GM19395 (cell line): ENCODE measurements around the gene ESF1.
"Not testable (repeated sequence)": the region's sequence is repeated elsewhere in the genome, so short reads cannot be mapped to it uniquely, and the experiment has no call there.

ENCODE experiments used
- ATAC-seq: cut with Tn5 transposase; IDR thresholded peaks from one replicate; pipeline ENCODE4 v1.9.1; 2021; ENCODE audit warnings: mild to moderate bottlenecking, moderate library complexity; ENCODE audit not compliant: unreplicated experiment

Gene ESF1

GRCh38 chr20:13788167-13788834 is 3.6 kb upstream of the ESF1 start:
- peak; percentile 35 for ATAC-seq

GRCh38 chr20:13786143-13786828 is 1.6 kb upstream of the ESF1 start:
- no peak for ATAC-seq

GRCh38 chr20:13784271-13784892 is 337 bp downstream of the ESF1 start:
- ATAC-seq = peak; percentile 19

GRCh38 chr20:13783528-13783927 is 1.2 kb downstream of the ESF1 start:
- ATAC-seq = no peak

GRCh38 chr20:13778827-13779226 is 5.9 kb downstream of the ESF1 start:
- no peak for ATAC-seq

- no peak for ATAC-seq
These were observed 7.5 kb downstream of the ESF1 start for GRCh38 chr20:13777171-13777601.

GRCh38 chr20:13775867-13776266 is 8.9 kb downstream of the ESF1 start:
- ATAC-seq = no peak

GRCh38 chr20:13772529-13772928 is 12.2 kb downstream of the ESF1 start:
- ATAC-seq = no peak

GRCh38 chr20:13771853-13772453 is 12.8 kb downstream of the ESF1 start:
- peak; percentile 56 for ATAC-seq

GRCh38 chr20:13770141-13770540 is 14.6 kb downstream of the ESF1 start:
- no peak for ATAC-seq

- ATAC-seq = no peak
These were observed 18.8 kb downstream of the ESF1 start for GRCh38 chr20:13765868-13766416.

GRCh38 chr20:13765299-13765698 is 19.4 kb downstream of the ESF1 start:
- no peak for ATAC-seq

GRCh38 chr20:13760451-13760946 is 24.2 kb downstream of the ESF1 start:
- ATAC-seq = not testable (repeated sequence)

GRCh38 chr20:13758884-13759283 is 25.8 kb downstream of the ESF1 start:
- ATAC-seq = no peak

- ATAC-seq = no peak
These were observed 28.2 kb downstream of the ESF1 start for GRCh38 chr20:13756551-13756950.

- ATAC-seq = no peak
These were observed 28.9 kb downstream of the ESF1 start for GRCh38 chr20:13755809-13756208.

- no peak for ATAC-seq
These were observed 31.2 kb downstream of the ESF1 start for GRCh38 chr20:13753436-13754036.

- ATAC-seq = no peak
These were observed 34.9 kb downstream of the ESF1 start for GRCh38 chr20:13749811-13750210.

- ATAC-seq = no peak
These were observed 38.9 kb downstream of the ESF1 start for GRCh38 chr20:13745784-13746183.

GRCh38 chr20:13744352-13744751 is 40.4 kb downstream of the ESF1 start:
- ATAC-seq = no peak

- no peak for ATAC-seq
These were observed 42.8 kb downstream of the ESF1 start for GRCh38 chr20:13741879-13742278.
